NCI-H1436 (cell line): ENCODE results near the gene COTL1.
A peak's percentile ranks its signal among the peaks of the same experiment; 100 is the strongest.

Experiments
- DNase-seq: peaks from one replicate; lab custom pipeline; 2025; lab: John Stamatoyannopoulos, UW

Gene COTL1, protein sequence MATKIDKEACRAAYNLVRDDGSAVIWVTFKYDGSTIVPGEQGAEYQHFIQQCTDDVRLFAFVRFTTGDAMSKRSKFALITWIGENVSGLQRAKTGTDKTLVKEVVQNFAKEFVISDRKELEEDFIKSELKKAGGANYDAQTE

DNA sequence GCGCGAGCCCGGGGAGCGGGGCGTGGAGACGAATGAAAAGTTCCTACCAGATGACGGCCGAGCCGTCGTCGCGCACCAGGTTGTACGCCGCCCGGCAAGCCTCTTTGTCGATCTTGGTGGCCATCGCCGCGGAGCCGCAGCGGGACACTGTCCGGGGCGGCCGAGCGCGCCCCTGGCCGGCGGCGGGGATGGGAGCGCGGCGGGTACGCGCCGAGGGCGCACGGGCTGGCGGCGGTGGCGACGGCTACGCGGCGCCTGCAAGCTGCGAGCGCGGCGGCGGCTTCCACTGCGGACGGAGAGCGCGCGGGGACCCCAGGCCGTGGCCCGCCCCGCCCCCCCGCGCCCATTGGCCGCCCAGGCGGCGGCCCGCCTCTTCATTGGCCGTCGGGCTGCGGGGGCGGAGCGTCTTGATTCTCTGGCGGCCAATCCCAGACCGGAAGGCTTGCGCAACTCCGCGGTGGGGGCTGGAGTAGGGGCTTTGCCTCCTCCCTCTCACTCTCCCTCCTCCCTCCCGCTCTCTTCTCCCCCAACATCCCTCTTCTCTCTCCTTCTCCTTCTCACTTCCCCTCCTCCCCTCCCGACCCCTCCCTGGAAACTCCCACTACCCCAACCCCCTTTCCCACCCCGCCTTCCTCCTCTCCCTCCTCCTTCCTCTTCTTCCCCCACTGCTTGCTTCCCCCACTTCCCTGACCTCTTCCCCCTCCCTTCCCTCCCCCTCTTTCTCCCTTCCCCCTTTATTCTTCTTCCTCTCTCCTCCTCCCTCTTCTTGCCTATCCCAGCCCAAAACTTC, at the start of gene COTL1:
Gene COTL1 (minus strand): TSS at position 288 of the 790 bp plus-strand sequence. CDS start 164 bp downstream, at position 124.
- DNase-seq: peak; percentile 96

DNA sequence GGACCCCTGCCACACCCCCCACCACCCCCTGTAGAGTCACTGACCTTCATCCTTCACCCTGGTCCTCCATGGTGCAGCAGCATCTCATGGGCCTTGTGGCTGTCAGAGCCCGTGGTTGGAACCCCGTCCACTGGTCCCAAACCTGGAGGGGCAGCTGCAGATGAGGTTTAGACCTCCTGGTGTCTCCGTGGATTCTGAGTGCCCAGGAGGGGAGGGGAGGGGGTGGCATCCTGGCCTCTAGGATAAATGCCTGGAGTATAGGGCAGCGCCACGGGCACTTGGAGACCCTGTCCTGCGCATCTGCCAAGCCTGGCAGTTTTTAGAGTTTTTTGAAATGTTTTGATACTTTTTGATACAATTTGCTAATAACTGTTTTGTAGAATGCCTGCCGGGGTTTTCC, 48.0 kb upstream of the COTL1 start:
- no peak for DNase-seq

DNA sequence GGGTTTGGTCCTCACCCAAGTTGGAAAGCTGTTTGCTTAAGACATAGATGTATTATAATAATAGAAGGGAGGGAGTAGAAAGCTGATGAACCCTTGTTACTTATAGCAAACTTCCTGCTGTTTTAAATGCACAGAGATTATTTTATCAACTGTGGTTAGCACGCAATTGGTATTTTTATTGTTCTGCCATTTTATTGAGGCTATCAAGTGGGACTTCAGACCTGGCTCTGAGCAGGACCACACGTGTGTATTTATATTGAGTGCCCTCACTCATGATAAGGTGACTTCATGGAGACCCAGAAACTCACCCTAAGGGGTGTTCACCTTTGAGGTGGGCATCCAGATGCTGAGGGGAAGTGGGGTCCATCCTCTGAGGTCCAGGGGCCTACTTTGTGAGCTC, 47.5 kb upstream of the COTL1 start:
- no peak for DNase-seq

DNA sequence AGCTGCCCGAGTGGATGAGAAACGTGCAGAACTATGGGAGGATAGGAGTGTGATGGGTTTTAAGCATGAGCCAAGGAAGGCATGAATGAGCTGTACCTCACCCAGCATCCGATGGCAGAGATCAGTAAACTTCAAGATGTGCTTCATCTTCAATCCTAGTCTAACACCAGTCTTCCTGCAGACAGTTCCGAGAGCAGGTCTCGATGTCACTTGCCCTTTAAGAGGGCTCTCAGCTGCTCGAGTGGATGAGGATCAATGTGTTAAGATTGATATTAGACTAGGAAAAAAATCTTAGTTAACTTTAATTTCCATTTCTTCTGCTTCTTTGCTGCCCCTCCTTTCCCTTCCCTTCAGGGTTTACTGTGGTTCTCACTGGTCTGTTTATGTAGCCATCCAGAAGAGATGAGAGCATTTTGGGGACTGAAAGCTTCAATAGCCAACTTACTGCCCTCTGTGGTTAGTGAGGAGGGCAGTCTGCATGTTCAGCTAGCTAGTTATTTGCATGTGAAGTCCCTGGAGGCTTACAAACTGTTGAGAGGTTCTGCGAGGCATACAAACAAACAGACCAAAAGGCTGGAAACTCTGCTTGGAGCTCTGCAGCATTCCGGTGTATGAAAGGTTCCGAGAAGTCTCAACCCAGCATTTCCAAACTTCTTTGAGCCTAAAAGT, 45.7 kb upstream of the COTL1 start:
- DNase-seq: no peak

DNA sequence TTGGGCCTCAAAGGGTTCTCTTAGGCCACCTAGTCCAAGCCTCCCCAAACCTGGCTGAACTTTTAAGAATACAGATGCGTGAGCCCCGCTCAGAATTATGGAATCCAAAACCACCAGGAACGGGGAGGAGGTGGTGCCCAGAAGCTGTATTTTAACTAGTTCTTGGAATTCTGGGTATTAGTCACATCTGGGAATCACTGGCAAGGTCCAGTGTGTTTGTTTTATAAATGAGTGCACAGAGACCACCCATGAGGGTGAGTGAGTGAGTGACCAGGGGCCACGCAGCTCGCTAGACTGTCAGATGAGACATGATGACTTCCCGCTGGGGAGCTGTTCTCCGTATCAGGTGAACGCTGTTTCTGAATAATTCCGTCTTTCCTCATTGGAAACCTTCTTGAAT, 44.6 kb upstream of the COTL1 start:
- no peak for DNase-seq

DNA sequence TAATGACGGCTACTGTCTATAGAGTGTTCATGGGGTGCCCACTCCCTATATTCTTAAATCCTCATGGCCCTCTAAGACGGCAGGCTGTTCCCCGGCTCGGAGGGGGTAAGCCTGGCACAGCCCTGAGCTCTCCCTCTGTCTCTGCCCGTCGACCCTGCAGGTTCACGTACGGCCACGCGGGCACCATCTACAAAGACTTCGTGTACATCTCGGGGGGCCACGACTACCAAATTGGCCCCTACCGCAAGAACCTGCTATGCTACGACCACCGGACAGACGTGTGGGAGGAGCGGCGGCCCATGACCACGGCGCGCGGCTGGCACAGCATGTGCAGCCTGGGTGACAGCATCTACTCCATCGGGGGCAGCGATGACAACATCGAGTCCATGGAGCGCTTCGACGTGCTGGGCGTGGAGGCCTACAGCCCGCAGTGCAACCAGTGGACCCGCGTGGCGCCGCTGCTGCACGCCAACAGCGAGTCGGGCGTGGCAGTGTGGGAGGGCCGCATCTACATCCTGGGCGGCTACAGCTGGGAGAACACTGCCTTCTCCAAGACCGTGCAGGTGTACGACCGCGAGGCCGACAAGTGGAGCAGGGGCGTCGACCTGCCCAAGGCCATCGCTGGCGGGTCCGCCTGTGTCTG, 43.7 kb upstream of the COTL1 start:
- no peak for DNase-seq

DNA sequence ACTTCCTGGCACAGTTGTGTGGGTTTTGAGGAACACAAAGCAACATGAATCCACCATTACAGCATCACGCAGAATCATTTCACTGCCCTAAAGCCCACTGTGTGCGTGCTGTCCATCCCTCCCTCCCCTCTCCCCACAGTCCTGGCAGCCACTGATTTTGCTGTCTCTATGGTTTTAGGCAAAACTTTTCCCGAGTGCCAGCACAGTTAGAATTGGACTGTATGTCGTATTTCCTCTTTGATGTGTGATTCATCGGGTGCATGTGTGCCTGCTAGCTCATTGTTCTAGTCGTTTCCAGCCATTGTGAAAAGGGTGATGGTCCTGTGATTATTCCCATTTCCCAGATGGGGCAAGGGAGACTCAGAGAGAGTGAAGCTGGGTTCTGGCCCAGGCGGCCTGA, 43.1 kb upstream of the COTL1 start:
- no peak for DNase-seq

DNA sequence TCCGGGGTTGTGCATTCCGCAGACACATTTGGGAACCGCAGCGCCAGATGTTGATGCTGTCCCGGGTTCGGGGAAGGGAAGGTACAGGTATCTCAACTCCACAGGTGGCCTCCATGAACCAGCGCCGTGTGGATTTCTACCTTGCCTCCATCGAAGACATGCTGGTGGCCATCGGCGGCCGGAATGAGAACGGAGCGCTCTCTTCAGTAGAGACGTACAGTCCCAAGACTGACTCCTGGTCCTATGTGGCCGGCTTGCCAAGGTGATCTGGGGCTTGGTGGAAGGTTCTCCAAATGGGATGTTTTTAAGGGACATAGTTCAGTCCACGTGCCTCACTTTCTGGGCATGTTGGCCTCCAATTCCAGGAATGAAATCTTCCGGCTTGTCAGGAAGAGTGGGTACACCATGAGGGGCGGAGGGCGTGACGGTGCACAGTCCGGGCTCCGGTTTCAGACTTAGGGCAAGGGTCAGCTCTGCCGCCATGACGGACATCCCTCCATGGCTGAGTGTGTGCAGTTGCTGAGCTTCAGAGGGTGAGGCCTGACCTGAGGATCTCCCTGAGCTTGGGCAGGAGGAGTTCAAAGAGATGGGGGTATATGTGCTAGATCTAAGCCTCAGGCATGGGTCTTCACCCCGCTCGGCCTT, 41.9 kb upstream of the COTL1 start:
- no peak for DNase-seq

DNA sequence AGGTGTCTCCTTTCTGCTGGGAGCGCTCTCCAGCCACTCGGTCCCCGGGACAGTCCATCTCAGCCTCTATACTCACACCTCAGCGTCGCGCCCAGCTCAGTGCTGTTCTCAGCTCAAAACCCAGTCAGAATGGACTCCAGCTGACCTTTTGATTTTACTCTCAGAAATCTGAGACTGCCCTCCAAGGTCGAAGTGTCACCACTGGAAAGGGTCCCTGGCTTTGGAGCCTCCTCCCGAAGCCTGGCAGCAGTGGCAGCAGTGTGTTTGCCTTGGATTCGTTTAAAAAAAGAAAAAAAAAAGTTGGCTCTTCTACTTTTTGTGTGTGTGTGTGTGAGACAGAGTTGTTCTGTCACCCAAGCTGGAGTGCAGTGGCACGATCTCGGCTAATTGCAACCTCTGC, 40.8 kb upstream of the COTL1 start:
- DNase-seq: no peak

DNA sequence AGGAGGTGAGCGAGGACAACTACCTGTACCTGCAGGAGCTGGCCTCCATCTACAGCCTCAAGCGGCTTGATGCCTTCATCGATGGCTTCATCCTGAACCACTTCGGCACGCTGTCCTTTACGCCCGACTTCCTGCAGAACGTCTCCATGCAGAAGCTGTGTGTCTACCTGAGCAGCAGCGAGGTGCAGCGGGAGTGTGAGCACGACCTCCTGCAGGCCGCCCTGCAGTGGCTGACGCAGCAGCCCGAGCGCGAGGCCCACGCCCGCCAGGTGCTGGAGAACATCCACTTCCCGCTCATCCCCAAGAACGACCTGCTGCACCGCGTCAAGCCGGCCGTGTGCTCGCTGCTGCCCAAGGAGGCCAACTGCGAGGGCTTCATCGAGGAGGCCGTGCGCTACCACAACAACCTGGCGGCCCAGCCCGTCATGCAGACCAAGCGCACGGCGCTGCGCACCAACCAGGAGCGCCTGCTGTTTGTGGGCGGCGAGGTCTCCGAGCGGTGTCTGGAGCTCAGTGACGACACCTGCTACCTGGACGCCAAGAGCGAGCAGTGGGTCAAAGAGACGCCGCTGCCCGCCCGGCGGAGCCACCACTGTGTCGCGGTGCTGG, 39.5 kb upstream of the COTL1 start:
- DNase-seq: no peak

DNA sequence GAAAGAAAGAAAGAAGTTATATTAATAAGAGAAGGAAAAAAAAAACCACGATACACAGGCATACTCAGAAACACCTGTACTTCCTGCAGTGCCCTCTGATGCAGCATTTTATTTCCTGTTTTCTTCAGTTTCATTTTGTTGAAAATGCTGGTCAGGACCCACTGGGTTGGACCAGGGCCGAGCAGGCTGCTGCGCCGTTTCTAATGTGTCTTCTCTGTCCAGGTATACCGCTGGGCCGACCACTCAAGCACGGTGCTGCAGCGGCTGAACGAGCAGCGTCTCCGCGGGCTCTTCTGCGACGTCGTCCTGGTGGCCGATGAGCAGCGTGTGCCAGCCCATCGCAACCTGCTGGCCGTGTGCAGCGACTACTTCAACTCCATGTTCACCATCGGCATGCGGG, 38.8 kb upstream of the COTL1 start:
- DNase-seq: no peak

DNA sequence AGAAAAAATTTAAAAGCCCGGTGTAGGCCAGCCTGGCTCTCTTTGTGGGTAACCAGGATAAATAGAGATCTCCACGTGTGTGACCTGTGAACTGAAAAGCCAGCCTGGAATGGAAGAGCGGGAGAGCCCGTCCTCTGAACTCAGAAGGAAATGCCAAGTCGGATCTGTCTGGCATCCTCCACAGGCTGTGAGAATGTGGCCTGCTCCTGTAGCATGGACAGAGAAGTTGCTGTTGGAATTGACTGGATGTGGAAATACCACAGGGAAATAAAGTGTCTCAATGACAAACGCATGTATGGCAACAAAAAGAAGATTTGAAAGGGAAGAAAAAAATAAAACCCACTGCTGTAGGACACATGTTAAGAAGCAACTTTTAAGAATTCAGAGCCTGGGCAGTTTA, 37.1 kb upstream of the COTL1 start:
- DNase-seq: no peak

DNA sequence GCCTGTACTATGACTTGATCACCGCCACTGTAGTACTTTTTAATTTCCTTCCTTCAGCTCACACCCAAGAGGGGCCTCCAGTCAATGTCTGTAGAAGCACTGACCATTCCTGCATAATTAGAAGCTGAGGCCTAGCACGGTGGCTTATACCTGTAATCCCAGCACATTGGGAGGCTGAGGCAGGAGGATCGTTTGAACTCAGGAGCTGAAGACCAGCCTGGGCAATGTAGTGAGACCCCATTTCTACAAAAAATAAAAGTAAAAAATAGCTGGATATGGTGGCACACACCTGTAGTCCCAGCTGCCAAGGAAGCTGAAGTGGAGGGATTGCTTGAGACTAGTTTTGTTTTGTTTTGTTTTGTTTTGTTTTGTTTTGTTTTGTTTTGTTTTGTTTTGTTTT, 36.4 kb upstream of the COTL1 start:
- no peak for DNase-seq

DNA sequence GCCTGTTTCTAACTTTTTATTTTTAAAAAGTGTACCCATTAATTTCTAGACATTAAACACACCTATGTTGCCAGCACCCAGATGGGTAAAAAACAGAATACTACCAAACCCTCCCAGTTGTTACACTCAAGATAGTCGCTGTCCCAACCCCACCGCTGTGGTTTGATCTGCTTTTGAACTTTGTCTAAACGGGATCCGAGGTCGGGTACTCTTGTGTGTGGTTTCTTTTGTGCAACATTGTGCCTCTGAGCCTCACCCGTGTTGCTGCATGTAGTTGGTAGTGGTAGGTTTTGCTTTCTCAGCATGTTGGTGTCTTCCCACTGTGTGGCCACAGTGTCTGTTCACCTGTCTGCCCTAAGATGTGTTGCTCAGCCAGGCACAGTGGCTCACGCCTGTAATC, 34.7 kb upstream of the COTL1 start:
- DNase-seq: no peak

DNA sequence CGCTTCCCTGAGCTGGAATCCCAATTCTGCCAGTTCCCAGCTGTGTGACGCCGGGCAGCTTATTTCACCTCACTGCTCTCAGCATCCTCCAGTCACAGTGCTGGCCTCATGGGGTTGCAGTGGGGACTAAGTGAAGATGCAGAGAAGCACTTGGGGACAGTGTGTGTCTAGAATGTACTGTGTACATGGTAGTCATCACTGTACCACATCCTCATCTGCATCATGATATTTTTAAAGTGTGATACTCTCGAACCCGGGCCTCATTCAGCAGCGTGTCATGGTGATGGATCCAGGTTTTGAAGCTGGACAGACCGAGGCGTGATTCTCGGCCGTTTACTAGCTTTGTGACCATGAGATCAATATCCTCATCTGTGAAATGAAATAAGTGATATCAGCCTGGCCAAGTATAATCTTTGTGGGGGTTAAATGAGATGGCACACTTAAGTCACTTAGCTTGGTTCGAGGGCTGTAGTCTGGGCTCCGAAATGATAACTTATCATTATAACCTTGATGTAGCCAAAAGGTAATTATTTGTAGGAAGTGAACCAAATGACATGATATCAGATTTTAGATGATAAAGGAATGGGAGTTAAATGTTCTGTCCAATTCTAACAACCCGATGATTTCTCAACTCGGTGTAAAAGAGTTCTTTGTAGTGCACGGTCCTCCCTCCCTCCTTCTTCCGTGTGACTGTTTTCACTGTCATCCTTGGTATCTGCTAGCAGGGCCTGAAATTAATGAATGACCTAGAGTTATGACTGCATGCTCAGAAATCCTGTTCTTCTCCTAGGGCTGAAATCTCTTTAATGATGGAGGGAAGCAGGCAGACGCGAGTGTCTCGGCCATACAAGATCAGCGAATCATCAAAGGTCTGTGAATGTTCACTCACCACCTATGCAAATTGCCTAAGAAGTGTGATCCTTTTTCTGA, 32.4 kb upstream of the COTL1 start:
- no peak for DNase-seq

DNA sequence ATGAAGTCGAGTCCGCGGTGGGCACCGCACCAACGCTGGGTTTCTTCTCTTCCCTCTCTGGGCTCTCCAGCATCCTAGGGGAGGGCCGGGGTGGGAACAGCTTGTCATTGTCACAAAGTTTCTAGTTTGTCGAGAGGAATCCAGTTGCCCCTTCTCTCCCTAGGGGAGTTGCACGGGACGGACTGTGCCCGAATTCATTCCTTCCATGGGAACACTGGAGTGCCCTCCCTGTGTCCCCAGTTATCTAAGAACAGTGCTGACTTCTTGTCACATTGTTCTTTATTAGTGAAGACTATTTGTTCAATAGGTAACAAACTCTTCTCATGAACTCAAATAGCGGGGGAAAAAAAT, 31.6 kb upstream of the COTL1 start:
- no peak for DNase-seq

DNA sequence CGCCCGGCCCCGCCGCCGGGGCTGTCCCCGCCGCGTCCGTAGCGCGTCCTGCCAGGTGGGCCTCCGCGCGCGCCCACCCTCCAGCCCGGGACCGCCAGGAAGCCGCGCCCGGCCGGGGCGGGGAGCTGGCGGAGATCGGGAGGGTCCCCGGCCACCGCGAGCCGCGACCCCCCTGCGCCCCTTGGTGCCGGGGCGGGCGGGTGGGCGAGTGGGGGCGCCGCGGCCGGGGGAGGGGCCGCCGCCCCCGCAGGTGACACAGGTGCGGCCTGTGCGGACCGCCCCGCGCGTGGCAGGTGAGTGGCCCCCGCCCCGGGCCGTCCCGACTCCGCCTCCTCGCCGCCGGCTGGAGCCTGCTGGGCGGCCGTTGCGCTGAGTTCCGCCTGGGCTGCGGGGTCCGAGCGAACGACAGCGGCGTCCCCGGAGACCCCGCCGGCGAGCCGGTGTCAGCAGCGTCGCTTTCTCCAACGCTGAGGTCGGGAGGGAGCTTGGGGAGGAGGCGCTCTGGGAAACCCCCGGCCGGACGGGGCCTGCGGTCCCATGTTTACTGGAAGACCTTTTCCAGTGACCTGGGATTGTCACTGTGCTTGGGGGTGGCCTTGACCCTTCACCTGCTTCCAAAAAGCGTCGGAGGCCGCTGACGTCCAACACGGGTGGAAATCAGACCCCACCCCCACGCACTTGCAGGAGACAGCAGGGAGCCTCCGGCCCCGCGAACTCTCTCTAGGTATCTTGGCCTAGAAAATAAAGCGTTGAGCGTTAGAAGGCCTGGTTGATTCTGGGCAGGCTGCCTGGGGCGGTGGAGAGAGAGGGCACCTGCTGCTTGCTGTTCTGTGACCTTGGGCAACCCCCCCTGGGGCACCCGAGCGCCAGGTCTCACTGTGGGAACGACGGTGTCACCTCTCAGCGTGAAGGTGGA, 31.0 kb upstream of the COTL1 start:
- no peak for DNase-seq

DNA sequence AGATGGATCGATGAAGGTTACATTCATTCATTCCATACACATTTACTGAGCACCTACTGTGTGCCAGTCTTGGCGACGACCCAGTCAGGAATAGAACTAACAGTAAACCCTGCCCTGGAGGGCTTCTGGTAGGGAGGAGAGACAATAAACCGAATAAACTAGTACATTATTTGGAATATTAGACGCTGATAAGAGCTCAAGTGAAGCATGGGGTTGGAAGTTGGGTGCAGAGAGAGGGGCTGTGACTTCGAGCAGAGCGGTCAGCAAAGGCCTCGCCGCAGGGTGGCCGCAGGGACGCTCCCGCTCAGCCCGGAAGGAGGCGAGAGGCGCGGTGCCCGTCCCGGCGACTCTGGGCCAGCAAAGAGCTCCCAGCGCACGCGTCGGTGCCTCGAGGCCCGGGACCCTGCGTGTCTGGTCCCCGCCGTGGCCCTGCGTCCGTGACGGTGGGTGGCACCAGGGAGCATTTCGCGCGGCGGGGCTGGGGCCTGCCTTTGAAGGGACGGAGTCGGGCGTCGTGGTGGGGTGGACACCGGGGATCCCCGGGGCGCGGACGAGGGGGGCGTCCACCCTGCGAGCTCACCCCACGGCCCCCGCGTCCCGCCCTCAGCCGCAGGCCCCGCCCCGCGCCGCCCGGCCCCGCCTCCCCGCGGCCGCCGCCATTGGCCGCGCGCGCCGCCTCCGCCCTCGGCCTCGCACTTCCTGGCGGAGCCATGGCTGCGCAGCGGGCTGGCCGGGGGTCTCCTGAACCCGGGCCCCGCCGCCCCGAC, 30.1 kb upstream of the COTL1 start, which contains the start of gene KLHL36:
Gene KLHL36 (plus strand): TSS at position 684 of the 767 bp plus-strand sequence. CDS start 2,357 bp downstream, outside the sequence.
- peak; percentile 33 for DNase-seq

DNA sequence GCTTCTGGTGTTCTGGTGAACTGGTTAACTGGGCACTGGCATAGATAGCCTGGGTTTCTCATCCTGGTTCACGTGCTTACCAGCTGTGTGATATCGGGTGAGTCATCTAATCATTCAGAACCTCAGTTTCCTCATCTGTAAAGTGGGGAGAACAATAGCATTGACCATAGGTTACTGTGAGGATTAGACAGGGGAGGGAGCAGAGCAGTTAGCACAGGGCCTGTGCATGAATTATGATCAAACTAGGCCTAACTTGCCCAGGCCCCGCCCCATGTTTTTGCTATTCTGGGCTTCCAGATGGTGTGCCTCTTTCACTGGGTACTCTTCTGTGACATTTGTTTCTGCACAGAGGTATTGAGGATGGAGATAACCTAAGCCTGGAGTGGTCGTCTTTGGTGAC, 25.8 kb upstream of the COTL1 start:
- no peak for DNase-seq
